HG02678 (cell line): ENCODE results near the gene MKRN3.
"Not testable (repeated sequence)": the region's sequence is repeated elsewhere in the genome, so short reads cannot be mapped to it uniquely, and the experiment has no call there.

Source experiments
- ATAC-seq: cut with Tn5 transposase; IDR thresholded peaks from one replicate; pipeline ENCODE4 v1.9.1; 2021; ENCODE audit warnings: mild to moderate bottlenecking, moderate library complexity; ENCODE audit not compliant: unreplicated experiment

Gene MKRN3

GRCh38 chr15:23588268-23588667 lies 22.8 kb downstream of the MKRN3 start:
- ATAC-seq, result no peak

GRCh38 chr15:23589012-23589411 lies 23.5 kb downstream of the MKRN3 start:
- ATAC-seq, result no peak

- ATAC-seq, result no peak
Observed at GRCh38 chr15:23594252-23594770, 28.8 kb downstream of the MKRN3 start.

GRCh38 chr15:23595368-23595767 lies 29.9 kb downstream of the MKRN3 start:
- ATAC-seq, result no peak

- no peak for ATAC-seq
Observed at GRCh38 chr15:23596736-23597135, 31.3 kb downstream of the MKRN3 start.

- ATAC-seq, result not testable (repeated sequence)
Observed at GRCh38 chr15:23597278-23597677, 31.8 kb downstream of the MKRN3 start.

DNA sequence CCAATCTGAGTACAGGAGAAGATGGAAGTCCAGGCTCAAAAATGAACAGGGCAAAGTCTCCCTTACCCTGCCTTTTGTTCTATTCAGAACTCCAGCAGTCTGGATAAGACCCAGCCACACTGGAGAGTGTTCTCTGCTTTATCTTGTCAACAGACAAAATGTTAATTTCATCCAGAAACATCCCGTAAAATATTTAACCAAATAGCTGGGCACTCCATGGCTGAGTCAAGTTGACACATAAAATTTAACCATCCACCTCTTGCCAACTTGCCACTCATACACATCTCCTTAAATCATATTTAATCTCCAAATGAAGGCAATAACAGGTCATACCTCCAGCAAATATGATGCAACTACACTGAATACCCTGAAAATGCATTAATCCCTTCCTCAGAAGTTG lies 33.6 kb downstream of the MKRN3 start:
- ATAC-seq, result no peak

DNA sequence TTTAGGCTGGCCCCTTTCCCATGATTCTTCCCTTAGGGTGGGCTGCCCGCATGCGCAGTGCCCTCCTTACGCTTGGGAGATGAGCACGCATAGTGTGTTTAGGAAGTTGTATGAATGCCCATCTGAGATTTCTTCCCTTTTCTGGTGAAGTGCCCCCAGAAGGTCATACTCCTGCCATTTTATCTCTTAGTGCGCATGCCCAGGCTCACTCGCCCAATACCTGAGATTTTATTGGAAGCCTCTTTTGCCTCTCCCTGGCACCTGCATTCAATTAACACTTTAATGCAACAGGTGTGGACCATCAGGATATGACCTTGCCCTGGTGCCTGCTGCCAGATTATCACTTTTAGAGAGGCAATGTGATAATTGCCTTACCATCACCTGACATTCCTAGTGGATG lies 36.6 kb downstream of the MKRN3 start:
- no peak for ATAC-seq

GRCh38 chr15:23606226-23606625 lies 40.8 kb downstream of the MKRN3 start:
- ATAC-seq, result no peak

DNA sequence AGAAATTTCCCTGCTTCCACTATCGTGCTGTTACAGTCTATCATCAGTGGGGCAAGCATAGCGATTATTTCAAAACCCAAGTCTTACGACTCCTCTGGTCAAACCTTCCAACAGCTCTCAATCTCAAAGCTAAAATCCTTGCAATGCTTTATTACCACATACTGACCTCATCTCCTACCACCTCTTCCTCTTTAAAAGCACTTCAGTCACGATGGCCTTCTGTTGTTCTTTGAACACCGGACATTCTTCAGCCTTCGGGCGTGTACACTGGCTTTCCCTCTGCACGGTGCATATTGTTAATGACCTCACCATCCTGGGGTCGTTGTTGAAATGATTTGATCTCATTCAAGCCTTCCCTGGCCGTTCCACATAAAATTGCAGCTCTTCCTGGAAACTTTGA lies 51.1 kb downstream of the MKRN3 start:
- no peak for ATAC-seq
